Activated T-helper 2 cell treated with anti-CD3 and anti-CD28 coated beads, Interferon-gamma antibody, Interleukin-2, Interleukin-4, amounts not matched to agents 10 μg/mL and 5 μg/mL and 100 μg/mL, durations not matched to agents 14 hours and 24 hours and 36 hours (primary cell): Measurements from ENCODE around the gene RRH. TPM values are rescaled to one million over a fixed set of nuclear protein-coding genes. Genes with fewer than 3 reads are reported as not detected.

Experiments
- DNase-seq: peaks from one replicate; pipeline ENCODE4 v3.0.0; 2021; ENCODE audit warnings: low spot score
- H3K27ac Mint-ChIP-seq: one replicate; pipeline ENCODE4 v1.8.0; 2021; ENCODE audit warnings: mixed read lengths
- H3K27me3 Mint-ChIP-seq: one replicate; pipeline ENCODE4 v1.8.0; 2021; ENCODE audit warnings: low read depth, mixed read lengths
- H3K36me3 Mint-ChIP-seq: one replicate; pipeline ENCODE4 v1.8.0; 2021; ENCODE audit warnings: low read depth, mixed read lengths
- H3K4me1 Mint-ChIP-seq: one replicate; pipeline ENCODE4 v1.8.0; 2021; ENCODE audit warnings: low read depth, mixed read lengths
- H3K4me3 Mint-ChIP-seq: one replicate; pipeline ENCODE4 v1.8.0; 2021; ENCODE audit warnings: low read depth, mild to moderate bottlenecking, moderate library complexity, mixed read lengths
- H3K9me3 Mint-ChIP-seq: one replicate; pipeline ENCODE4 v1.8.0; 2021; ENCODE audit warnings: mixed read lengths
- intact Hi-C: fragments of 100-400 bp; cut with micrococcal nuclease; formaldehyde crosslinking; loops from one replicate; pipeline ENCODE4 v1.15.1; 2023
- total RNA-seq: library from RNA; stranded (reverse); gene quantifications from 2 replicates; pipeline ENCODE4 v1.2.3, GENCODE V29; 2022

Gene RRH
- total RNA-seq, 1 donor from 2014 or later, result 0.16 TPM

- H3K4me1 Mint-ChIP-seq, result no peaks in the 10 kb centered on the region
- peaks cover 17% of the 10 kb centered on the region for H3K27me3 Mint-ChIP-seq
- intact Hi-C loops, result no loop called here
- no peaks in the 10 kb centered on the region for H3K36me3 Mint-ChIP-seq
- DNase-seq, result no peak
- H3K27ac Mint-ChIP-seq, result no peak overlapping the region
- no peaks in the 10 kb centered on the region for H3K9me3 Mint-ChIP-seq
- H3K4me3 Mint-ChIP-seq, result no peak overlapping the region
Measured at GRCh38 chr4:109877400-109877799, 49.6 kb downstream of the RRH start.

- Mint-ChIP-seq H3K27ac (no peak overlapping the region), H3K9me3 (no peaks in the 10 kb centered on the region), H3K27me3 (peaks cover 21% of the 10 kb centered on the region), H3K4me1 (no peaks in the 10 kb centered on the region), H3K36me3 (no peaks in the 10 kb centered on the region), H3K4me3 (no peak overlapping the region)
- intact Hi-C loops, result no loop called here
- no peak for DNase-seq
Measured at GRCh38 chr4:109878355-109878754, 50.6 kb downstream of the RRH start.

GRCh38 chr4:109879081-109879480 is 51.3 kb downstream of the RRH start:
- Mint-ChIP-seq H3K27ac (no peak overlapping the region), H3K36me3 (no peaks in the 10 kb centered on the region), H3K9me3 (no peaks in the 10 kb centered on the region), H3K27me3 (peaks cover 22% of the 10 kb centered on the region), H3K4me3 (no peak overlapping the region), H3K4me1 (no peaks in the 10 kb centered on the region)
- DNase-seq, result no peak
- intact Hi-C loops, result no loop called here

- Mint-ChIP-seq H3K9me3 (no peaks in the 10 kb centered on the region), H3K27ac (no peak overlapping the region), H3K36me3 (no peaks in the 10 kb centered on the region), H3K4me3 (no peak overlapping the region), H3K4me1 (no peaks in the 10 kb centered on the region), H3K27me3 (peaks cover 22% of the 10 kb centered on the region)
- DNase-seq, result no peak
- intact Hi-C loops, result no loop called here
Measured at GRCh38 chr4:109879636-109880314, 52.0 kb downstream of the RRH start.

GRCh38 chr4:109886303-109886702 is 58.5 kb downstream of the RRH start:
- no peaks in the 10 kb centered on the region for H3K36me3 Mint-ChIP-seq
- H3K4me3 Mint-ChIP-seq, result no peak overlapping the region

GRCh38 chr4:109887071-109887470 is 59.3 kb downstream of the RRH start:
- intact Hi-C loops, result no loop called here
- no peak for DNase-seq
- Mint-ChIP-seq H3K9me3 (no peaks in the 10 kb centered on the region), H3K36me3 (no peaks in the 10 kb centered on the region), H3K4me3 (no peak overlapping the region), H3K4me1 (no peaks in the 10 kb centered on the region), H3K27ac (no peak overlapping the region), H3K27me3 (peaks cover 14% of the 10 kb centered on the region)

More at GRCh38 chr4:109886303-109886702, 58.5 kb downstream of the RRH start:
- no peak for DNase-seq
- intact Hi-C loops, result no loop called here
- no peak overlapping the region for H3K27ac Mint-ChIP-seq
- H3K9me3 Mint-ChIP-seq, result no peaks in the 10 kb centered on the region
- H3K4me1 Mint-ChIP-seq, result no peaks in the 10 kb centered on the region
- peaks cover 17% of the 10 kb centered on the region for H3K27me3 Mint-ChIP-seq

GRCh38 chr4:109890076-109890475 is 62.3 kb downstream of the RRH start:
- intact Hi-C loops, result no loop called here
- no peak overlapping the region for H3K4me3 Mint-ChIP-seq
- H3K9me3 Mint-ChIP-seq, result no peaks in the 10 kb centered on the region
- peaks cover 6% of the 10 kb centered on the region for H3K27me3 Mint-ChIP-seq
- no peaks in the 10 kb centered on the region for H3K4me1 Mint-ChIP-seq
- DNase-seq, result no peak
- H3K36me3 Mint-ChIP-seq, result no peaks in the 10 kb centered on the region
- H3K27ac Mint-ChIP-seq, result no peak overlapping the region

Other genes with a start within 250 kb of the RRH start
- 26.7 and 31.8 TPM in 2 replicates for gene CASP6, start 124.5 kb upstream of the RRH start, total RNA-seq
- 7.9 and 10.4 TPM in 2 replicates for gene PLA2G12A, start 97.9 kb upstream of the RRH start, total RNA-seq
- gene CFI, start 26.0 kb upstream of the RRH start, total RNA-seq, result 0.21 and 0.62 TPM in 2 replicates
- 43.6 and 44.8 TPM in 2 replicates for gene GAR1, start 12.2 kb upstream of the RRH start, total RNA-seq
- 0.05 and 0.07 TPM in 2 replicates for gene LRIT3, start 20.1 kb downstream of the RRH start, total RNA-seq
- not detected in 2 replicates for gene EGF, start 84.9 kb downstream of the RRH start, total RNA-seq